NK-92 (cell line): ENCODE results near the gene GPSM1.

Experiments
- DNase-seq: peaks from one replicate; lab custom pipeline; 2025; ENCODE audit not compliant: unreplicated experiment; lab: John Stamatoyannopoulos, UW

The GPSM1 gene

DNA sequence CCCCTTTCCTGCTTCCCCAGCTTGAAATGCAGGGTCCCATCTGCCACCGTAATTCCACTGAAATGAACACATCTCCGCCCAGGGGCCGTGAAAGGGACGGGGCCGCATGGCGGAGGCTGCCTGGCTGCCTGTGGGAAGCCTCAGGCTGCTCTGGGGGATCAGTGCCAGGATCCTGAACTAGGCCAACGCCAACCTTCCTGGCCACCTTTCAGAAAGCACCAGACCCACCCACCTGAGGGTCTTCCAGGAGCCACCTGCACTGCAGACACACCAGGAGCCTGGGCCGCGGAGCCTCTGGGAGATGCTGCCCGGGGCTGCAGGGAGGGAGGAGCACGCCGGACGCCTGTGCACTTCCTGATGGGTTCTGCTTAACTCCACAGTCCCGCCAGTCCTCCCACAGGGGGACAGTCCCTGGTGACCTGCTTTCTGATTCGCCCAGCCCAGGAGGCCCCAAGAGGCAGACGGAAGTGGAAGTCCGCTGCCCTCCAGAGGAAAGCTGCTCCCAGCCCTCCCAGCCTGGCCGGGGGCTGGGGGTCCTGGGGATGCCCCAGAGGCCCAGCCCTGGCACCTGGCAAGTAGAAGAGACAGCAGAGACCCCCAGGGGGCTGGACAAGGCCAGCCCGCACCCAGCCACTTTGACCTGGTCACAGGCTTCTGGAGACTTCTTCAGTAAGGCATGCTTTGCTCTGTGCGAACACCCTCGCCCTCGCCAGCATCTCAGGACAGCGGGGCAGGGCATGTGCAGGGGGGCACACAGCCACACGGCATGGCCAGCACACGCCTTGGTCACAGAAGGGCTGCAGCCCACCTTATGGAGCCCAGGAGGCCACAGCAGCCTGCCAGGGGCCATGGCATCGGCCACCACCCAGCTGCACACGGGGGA is 46.2 kb downstream of the GPSM1 start, which contains the start of gene CARD9:
Gene CARD9, minus strand, starts transcription at position 370 of the 883 bp plus-strand sequence. CDS start 1,591 bp downstream, outside the sequence.
- no peak for DNase-seq

GRCh38 chr9:136374183-136374575 is 46.8 kb downstream of the GPSM1 start:
- DNase-seq, result no peak

DNA sequence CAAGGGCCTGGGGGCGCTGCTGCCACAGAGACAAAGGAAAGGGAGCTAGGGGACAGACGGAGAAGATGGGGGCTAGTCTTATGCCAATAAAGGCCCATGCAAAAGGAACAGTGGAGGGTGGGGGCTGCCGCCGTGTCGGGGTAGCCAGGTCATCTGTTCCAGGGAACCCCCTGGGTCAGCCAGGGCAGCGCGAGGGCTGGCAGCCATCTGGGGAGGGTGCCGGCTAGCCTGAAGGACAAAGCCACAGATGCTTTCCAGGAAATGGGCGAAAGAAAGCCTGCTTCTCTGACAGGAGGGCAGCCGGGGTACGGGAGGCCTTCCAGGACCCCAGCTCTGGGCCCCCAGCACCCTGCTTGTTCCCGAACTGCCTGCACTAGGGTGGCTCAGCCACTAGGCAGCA is 47.8 kb downstream of the GPSM1 start:
- no peak for DNase-seq

DNA sequence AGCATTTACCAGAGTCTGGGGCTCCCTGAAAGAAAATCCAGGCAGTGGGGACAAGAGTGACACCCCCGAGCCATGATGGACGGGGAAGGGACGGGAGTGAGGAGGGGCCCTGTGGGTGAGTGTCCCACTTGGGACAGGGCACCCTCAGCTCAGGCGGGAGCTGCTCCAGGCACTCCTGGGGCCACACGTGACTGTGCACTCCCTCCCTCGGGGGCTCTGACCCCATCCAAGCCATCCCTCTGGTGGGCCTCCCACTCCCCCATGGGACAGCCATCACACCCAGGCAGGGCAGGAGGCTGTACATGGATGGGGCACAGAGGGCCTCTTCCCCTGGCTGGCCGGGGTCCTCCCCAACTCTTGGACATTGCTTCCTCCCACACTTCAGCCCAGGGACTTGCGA is 49.1 kb downstream of the GPSM1 start:
- DNase-seq, result no peak

DNA sequence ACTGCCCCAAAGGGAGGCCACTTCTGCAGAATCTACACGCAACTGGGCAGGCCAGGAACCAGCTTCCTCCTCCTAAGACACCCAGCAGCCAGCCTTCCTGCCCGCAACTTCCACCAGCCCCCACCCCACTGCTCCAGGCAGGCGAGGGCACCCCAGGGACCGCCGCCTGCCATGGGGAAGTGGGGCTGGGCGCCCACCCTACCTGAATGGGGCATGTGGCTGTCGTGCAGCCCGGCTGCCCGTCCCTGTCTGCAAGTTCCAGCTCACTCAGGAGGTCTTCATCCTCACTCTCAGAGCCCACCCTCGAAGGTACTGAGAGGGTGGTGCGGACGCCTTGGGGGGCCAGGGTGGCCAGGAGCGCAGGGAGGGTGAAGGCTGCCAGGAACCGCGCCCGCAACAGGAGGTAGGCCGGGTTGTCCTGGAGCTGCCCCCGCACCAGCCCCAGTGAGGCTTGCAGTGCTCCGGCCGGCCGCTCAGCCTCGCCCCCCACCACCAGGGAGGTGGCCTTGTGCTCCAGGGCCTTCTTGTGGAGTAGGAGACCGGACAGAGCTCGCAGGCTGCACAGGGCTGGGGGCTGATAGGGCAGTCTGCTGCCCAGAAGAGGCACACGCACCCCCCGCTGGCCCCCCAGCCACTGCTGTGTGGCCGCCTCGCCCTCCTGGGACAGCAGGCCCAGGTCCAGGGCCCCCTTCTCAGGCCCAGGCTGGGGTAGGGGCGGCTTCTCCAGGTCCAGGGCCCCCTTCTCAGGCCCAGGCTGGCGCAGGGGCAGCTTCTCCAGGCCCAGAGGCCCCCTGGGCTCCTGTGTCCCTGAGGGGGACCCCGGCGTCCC is 50.2 kb downstream of the GPSM1 start:
- DNase-seq, result no peak

GRCh38 chr9:136378170-136379002 is 51.0 kb downstream of the GPSM1 start:
- DNase-seq, result no peak

DNA sequence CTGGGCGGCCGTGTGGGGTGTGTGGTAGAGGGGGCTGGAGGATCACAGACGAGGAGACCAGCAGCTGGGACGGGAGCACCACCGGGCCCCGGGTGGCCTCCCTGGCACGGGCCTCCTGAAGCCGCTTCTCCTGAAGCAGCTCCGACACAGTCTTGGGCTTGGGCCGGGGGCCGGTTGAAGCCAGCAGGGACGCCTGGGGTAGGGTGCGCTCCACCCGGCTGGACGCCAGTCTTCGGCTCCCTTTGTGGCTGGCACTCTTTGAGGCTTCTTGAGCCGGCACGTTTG is 51.6 kb downstream of the GPSM1 start:
- DNase-seq, result no peak

DNA sequence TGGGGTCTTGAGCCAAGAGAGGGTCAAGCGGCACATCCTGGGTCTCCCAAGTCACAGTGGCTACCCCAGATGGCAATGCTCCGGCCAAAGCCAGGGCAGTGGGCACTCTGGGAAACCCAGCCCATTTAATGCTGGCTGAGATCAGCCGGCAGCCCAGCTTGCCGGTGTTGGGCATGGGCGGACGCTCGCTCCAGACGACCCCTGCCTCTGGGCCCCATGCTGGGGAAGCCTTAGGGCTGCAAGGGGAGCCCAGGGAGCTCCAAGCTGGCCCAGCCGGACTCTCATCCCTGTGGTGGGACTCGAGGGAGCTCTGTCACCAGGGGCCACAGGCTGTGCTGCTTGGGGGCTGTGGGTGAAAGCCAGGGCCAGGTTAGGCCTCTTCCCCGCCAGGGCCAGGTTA is 52.1 kb downstream of the GPSM1 start:
- DNase-seq, result no peak

DNA sequence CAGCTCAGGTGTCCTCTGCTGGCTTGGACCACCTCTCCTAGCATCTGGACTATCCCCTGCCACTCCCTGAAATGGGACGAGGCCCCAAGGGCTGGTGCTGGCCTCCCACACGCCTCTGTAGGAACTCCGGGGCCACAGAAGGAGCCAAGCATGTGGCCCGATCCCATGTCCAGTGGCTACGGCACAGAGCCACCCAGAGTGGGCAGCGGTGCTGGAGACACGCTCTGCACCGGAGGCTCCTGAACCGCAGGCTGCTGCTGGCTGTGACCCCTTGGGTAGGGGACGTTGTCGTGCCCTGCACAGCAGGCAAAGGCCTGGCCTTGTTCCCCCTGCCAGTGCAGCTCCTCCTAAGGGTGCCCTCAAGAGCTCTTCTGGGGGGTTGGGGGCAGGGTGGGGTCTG is 52.6 kb downstream of the GPSM1 start:
- DNase-seq, result no peak

GRCh38 chr9:136380381-136380780 is 53.0 kb downstream of the GPSM1 start:
- DNase-seq, result no peak

GRCh38 chr9:136381311-136381710 is 54.0 kb downstream of the GPSM1 start:
- DNase-seq, result no peak

- no peak for DNase-seq
Observed at GRCh38 chr9:136381966-136382513, 54.7 kb downstream of the GPSM1 start.

- no peak for DNase-seq
Observed at GRCh38 chr9:136383436-136383835, 56.1 kb downstream of the GPSM1 start.

GRCh38 chr9:136385015-136385414 is 57.7 kb downstream of the GPSM1 start:
- DNase-seq, result no peak

GRCh38 chr9:136386018-136386417 is 58.7 kb downstream of the GPSM1 start:
- no peak for DNase-seq

GRCh38 chr9:136387217-136387616 is 59.9 kb downstream of the GPSM1 start:
- DNase-seq, result no peak

DNA sequence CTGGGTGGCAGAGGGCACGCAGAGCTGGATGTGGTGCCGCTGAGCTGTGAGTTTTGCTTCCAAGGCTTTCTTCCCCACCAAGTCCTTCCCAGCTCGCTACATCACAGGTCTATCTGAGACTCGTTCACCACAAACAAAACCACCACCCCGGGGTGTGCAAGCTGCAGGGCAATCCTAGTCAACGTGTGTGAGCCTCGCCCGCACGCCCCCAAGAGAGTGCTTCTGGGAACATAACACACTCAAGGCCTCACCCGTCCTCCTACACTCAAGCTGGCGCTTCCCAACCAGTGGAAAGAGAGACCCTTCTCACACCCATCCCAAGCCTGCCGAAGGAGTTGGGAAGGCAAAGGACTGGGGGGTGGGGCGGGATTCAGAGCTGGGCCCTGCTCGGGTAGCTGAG is 62.1 kb downstream of the GPSM1 start:
- no peak for DNase-seq

- DNase-seq, result no peak
Observed at GRCh38 chr9:136391737-136392537, 64.6 kb downstream of the GPSM1 start.

GRCh38 chr9:136392538-136393449 is 65.5 kb downstream of the GPSM1 start:
- no peak for DNase-seq
